ENCODE results near the gene ATP6V1B1.

Gene ATP6V1B1

DNA sequence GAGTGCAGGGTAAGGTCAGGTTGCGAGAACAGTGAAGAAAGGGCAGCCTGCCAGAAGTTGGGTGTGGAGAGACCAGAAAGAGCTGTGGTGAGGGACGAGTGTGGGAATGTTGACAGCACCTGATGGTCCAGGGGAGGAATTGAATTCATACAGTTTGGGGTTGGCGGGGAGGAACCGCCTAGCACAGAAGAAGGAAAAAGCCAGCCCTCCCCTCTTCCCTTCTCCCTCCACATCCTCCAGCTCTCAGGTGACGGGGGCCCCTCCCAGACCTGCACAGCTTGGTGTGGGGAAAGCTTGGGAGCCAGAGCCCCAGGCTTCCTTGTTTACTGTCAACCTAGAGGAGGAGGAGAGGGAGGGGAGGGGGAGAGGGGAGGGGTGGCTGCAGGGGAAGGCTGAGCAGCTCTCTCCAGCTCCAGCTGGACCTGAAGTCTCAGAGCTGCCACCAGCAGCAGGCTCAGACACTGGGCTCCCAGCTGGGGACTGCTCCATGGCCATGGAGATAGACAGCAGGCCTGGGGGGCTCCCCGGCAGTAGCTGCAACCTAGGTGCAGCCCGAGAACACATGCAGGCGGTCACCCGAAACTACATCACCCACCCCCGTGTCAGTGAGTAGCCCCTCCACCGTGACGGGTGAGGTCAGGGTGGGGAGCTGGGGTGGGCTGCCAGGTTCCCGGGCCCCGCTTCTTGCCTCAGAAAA, at the start of gene ATP6V1B1:
ATP6V1B1 (plus strand) TSS at position 433 of the 697 bp plus-strand sequence; CDS start at position 488, 55 bp downstream.
- no peaks in the 10 kb centered on the region for H3K9me3 Mint-ChIP-seq
- intact Hi-C loops (cut with micrococcal nuclease) = no loop called here
- no peak within 1 kb of the TSS for H3K4me3 Mint-ChIP-seq
- H3K4me1 Mint-ChIP-seq (ENCODE audit: low read depth) = peaks cover 5% of the 10 kb centered on the region
- peaks cover 44% of the 10 kb centered on the region for H3K27me3 Mint-ChIP-seq
- no peaks in the 10 kb centered on the region for H3K36me3 Mint-ChIP-seq (ENCODE audit: low read depth)
- no peak within 1 kb of the TSS for H3K27ac Mint-ChIP-seq

DNA sequence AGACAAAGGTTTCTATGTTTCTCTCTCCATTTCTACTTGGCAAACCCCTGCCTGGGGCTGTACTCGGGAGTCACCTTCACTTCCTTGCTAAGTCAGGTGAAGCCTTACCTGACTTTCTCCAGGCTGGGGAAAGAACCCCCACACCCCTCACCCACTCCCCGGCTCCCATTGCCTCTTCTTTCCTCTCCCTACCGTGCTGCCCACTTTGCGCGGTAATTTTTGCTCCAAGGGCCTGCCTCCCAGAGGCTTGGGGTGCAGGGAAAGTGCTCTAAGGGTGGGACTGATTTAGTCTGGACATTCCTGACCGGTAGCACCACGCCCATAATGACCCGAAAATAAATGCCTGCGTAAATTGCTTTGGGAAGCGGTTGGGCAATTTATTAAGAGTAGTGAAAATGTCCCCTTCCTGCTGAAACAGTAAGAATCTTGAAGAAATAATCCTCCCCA, 49.1 kb upstream of the ATP6V1B1 start:
- intact Hi-C loops (cut with micrococcal nuclease) = no loop called here

DNA sequence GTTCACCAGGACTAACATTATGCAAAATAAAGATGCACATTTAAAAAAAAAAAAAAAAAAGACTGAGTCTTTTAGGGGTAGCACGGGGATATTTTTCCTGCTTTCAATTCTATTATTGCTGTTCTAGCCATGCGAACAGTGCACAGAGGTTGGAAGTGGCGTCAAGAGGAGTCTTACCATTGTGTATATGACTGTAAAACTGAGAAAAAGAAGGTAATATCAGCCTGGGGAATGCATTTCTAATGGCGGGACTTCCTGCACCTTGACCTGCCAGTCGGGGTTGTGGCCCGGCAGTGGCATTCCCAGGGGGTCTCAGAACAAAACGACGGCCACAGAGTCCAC, 48.5 kb upstream of the ATP6V1B1 start:
- intact Hi-C loops (cut with micrococcal nuclease) = no loop called here
- no peak overlapping the region for H3K27ac Mint-ChIP-seq
- H3K27me3 Mint-ChIP-seq = peaks cover 88% of the 10 kb centered on the region
- H3K4me1 Mint-ChIP-seq (ENCODE audit: low read depth) = peaks cover 34% of the 10 kb centered on the region
- H3K36me3 Mint-ChIP-seq (ENCODE audit: low read depth) = no peaks in the 10 kb centered on the region
- H3K9me3 Mint-ChIP-seq = no peaks in the 10 kb centered on the region
- H3K4me3 Mint-ChIP-seq = peak overlapping the region; percentile 78

More for the DNA sequence above, 49.1 kb upstream of the ATP6V1B1 start:
- Mint-ChIP-seq H3K9me3 (no peaks in the 10 kb centered on the region), H3K4me3 (no peak overlapping the region), H3K4me1 (ENCODE audit: low read depth) (peaks cover 34% of the 10 kb centered on the region), H3K36me3 (ENCODE audit: low read depth) (no peaks in the 10 kb centered on the region), H3K27me3 (peaks cover 88% of the 10 kb centered on the region), H3K27ac (no peak overlapping the region)

DNA sequence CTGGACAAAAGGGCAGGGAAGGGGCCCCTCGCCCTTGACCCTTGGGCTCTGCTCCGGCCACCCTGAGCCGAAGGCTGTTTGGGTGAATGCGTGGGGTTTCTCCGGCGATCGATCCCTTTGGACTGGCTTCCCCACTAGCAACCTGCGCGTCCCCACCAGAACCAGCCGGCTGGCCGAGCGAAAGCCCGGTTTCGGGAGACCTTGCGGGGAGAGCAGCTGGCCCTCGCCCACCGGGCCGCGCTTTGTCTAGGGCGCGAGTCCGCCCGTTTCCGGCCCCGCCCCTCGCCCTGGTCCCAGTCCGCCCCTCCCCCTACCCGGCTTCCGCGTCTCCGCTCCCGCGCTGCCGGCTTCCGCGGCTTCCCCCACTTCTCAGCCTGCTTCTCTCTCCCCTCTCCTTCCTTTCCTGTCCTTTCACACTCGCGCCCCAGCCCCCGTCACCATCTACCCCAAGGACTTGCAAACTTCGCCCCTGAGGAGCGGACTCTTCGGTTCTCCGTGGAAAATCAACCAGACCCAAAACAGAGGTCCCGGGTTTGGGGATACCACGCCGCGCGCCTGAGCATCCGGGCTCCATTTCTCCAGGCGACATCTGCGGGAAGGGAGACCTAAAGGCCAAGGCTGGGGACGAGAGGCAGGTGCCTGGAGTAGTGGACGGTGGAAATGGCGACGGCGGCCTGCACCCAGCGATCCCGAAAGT, 48.0 kb upstream of the ATP6V1B1 start:
- Mint-ChIP-seq H3K9me3 (no peaks in the 10 kb centered on the region), H3K4me3 (peak overlapping the region; percentile 78), H3K36me3 (ENCODE audit: low read depth) (no peaks in the 10 kb centered on the region), H3K4me1 (ENCODE audit: low read depth) (peaks cover 34% of the 10 kb centered on the region), H3K27me3 (peaks cover 89% of the 10 kb centered on the region), H3K27ac (no peak overlapping the region)
- intact Hi-C loops (cut with micrococcal nuclease) = no loop called here

DNA sequence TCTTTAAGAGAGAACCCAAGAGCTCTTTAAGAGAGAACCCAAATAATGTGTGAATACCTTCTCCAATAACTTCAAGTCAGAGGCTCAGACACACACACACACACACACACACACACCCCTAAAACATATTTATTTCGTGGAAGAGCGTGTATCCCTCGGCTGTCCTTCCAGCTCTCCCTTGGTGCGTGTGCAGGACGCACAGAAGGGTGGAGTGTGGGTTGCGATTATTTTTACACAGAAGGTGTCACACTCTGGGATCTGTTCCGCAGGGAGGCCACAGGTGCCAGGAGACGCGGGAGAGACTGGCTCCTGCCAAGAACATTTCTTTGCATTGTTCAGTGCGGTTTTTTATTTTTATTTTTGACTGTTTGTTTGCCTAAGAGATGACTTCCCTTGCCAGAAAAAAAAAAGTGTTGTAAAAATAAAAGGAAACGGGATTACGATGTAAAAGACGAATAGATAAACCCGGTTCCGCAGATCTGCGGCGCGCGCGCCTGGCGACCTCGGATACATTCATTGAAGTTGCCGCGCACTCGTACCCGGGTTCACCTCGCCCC, 47.3 kb upstream of the ATP6V1B1 start:
- H3K27me3 Mint-ChIP-seq = peaks cover 89% of the 10 kb centered on the region
- H3K9me3 Mint-ChIP-seq = no peaks in the 10 kb centered on the region
- no peak overlapping the region for H3K27ac Mint-ChIP-seq
- intact Hi-C loops (cut with micrococcal nuclease) = no loop called here
- H3K36me3 Mint-ChIP-seq (ENCODE audit: low read depth) = no peaks in the 10 kb centered on the region
- peaks cover 34% of the 10 kb centered on the region for H3K4me1 Mint-ChIP-seq (ENCODE audit: low read depth)
- peak overlapping the region; percentile 78 for H3K4me3 Mint-ChIP-seq

DNA sequence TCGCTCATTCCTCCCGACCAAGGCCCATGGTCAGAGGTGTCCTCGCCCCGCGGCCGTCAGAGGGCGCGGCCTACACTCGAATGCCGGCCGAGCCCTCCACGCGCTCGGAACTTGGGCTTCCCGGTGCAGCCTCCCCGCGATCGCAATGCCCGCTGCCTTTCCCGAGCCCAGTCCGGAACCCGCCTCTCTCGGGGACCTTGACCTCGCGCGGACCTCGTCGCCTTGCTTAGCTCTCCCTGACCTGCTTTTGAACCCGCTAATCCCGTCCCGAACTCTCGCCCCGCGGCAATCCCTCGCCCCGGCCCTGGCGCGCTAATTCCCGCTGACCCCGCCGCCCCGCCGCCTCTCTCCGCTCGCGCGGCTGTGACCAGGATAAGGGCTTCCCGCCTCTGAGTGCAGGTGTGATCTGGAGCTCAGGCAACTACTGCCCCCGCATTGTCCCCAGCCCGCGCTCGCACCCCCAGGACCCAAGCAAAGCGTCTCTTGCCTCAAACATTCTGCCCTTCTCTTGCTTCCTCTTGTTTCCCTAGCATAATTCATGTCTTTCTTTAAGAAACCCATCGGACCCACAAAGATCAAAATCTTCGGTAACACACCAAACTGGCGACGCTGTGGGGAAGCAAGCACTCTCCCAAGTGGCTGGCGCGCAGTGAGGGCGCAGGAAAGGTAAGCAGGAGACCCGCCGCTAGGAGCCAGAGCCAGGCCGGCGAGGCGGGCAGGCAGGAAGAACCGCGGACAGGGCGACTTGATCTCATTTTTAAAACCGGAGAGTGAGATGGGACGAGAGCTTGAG, 46.6 kb upstream of the ATP6V1B1 start:
- Mint-ChIP-seq H3K36me3 (ENCODE audit: low read depth) (no peaks in the 10 kb centered on the region), H3K27ac (no peak overlapping the region), H3K27me3 (peaks cover 90% of the 10 kb centered on the region), H3K4me3 (peak overlapping the region; percentile 66), H3K4me1 (ENCODE audit: low read depth) (peaks cover 34% of the 10 kb centered on the region), H3K9me3 (no peaks in the 10 kb centered on the region)
- intact Hi-C loops (cut with micrococcal nuclease) = no loop called here

DNA sequence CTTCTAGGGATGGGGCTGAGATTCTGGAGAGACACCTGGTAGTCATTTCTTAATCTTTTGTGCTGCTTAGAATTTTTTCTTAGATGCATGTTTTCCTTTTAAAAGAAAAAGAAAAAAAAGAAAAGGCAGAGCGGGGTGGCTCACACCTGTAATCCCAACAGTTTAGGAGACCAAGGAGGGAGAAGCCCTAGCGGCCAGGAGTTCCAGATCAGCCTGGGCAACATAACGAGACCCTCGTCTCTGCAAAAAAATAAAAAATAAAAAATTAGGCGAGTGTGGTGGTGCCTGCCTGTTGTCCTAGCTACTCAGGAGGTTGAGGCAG, 46.0 kb upstream of the ATP6V1B1 start:
- Mint-ChIP-seq H3K4me1 (ENCODE audit: low read depth) (peaks cover 34% of the 10 kb centered on the region), H3K9me3 (no peaks in the 10 kb centered on the region), H3K36me3 (ENCODE audit: low read depth) (no peaks in the 10 kb centered on the region), H3K4me3 (no peak overlapping the region), H3K27me3 (peaks cover 91% of the 10 kb centered on the region), H3K27ac (no peak overlapping the region)
- intact Hi-C loops (cut with micrococcal nuclease) = no loop called here

DNA sequence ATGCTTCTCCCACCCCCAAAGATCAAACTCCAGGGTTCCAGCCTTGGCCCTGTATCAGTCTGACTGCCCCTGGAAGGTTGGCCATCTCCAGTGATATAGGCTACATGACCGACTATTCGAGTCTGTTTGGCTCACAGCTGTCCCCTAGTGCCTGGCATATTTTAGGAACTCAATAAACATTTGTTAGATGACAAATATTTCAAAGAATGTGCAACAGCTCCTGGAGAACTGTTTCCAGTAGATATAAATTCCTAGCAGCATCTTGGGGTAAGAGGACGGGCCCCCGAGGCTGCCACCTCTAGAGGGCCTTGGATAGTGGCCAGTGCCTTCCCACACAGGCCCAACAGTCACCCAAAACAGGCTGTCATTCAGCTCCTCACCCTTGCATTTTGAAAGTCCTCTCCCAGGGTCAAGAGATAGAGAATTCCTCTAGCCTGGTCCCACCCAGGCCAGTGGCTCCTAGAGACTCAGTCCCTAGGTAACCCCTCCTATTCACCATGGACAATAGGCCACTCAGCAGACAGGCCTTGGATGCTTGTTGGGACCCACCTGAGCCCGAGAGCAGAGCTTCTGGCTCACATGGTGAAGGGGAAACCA, 45.1 kb upstream of the ATP6V1B1 start:
- intact Hi-C loops (cut with micrococcal nuclease) = no loop called here
- H3K36me3 Mint-ChIP-seq (ENCODE audit: low read depth) = no peaks in the 10 kb centered on the region
- no peak overlapping the region for H3K4me3 Mint-ChIP-seq
- no peaks in the 10 kb centered on the region for H3K9me3 Mint-ChIP-seq
- H3K4me1 Mint-ChIP-seq (ENCODE audit: low read depth) = peaks cover 34% of the 10 kb centered on the region
- no peak overlapping the region for H3K27ac Mint-ChIP-seq
- peaks cover 93% of the 10 kb centered on the region for H3K27me3 Mint-ChIP-seq

DNA sequence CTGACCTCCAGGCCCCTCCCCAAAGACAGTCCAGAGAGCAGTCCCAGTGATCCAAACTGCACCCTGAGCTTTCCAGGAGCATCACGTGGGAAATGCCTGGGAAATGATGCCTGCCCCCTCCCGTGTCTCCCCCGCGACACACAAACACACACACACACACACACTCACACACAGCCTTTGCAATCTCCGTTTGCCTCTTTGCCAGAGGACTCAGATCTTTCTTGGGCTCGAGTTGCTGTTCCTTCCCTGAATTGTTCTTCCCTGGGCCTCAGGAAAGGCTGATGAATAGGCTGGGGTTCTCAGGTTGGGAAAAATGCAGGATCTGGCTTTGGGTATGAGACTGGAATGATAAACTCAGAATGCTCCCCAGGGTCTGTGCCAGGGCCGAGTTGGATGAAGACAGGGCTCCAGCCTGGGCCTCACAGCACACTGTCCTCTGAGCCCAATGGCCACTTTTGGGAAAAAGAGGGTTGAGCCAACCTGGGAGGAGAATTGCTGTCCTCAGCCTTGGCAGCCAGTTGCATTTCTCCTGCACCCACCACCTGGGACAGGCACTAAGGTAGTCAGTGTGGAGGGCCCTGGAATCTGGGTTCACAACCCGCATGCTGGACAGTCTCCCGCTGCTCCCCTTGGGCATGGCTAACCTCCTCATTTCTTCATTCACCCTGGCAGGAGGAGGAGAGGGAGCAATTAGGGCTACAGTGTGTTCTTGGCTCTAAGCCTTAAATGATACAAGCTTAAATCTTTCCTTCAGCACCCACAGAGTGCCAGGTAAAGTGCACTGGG, 43.9 kb upstream of the ATP6V1B1 start:
- Mint-ChIP-seq H3K4me1 (ENCODE audit: low read depth) (peaks cover 37% of the 10 kb centered on the region), H3K27ac (no peak overlapping the region), H3K36me3 (ENCODE audit: low read depth) (no peaks in the 10 kb centered on the region), H3K27me3 (peaks cover 99% of the 10 kb centered on the region), H3K9me3 (no peaks in the 10 kb centered on the region), H3K4me3 (no peak overlapping the region)
- intact Hi-C loops (cut with micrococcal nuclease) = no loop called here

DNA sequence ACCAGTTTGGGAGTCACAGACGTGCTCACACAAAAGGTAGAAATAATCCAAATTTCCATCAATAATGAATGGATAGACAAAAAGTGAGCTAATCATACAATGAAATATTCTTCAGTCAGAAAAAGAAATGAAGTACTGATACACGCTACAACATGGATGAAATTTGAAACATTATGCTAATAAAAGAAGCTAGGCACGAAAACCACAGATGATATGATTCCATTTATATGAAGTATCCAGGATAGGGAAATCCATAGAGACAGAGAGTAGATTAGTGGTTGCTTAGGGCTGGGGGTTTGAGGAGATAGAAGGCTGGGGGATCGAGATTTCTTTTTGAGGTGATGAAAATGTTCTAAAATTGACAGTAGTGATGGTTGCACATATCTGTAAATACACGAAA, 43.0 kb upstream of the ATP6V1B1 start:
- H3K4me1 Mint-ChIP-seq (ENCODE audit: low read depth) = peaks cover 37% of the 10 kb centered on the region
- H3K36me3 Mint-ChIP-seq (ENCODE audit: low read depth) = no peaks in the 10 kb centered on the region
- no peaks in the 10 kb centered on the region for H3K9me3 Mint-ChIP-seq
- peaks cover 99% of the 10 kb centered on the region for H3K27me3 Mint-ChIP-seq
- intact Hi-C loops (cut with micrococcal nuclease) = no loop called here
- no peak overlapping the region for H3K27ac Mint-ChIP-seq
- no peak overlapping the region for H3K4me3 Mint-ChIP-seq

DNA sequence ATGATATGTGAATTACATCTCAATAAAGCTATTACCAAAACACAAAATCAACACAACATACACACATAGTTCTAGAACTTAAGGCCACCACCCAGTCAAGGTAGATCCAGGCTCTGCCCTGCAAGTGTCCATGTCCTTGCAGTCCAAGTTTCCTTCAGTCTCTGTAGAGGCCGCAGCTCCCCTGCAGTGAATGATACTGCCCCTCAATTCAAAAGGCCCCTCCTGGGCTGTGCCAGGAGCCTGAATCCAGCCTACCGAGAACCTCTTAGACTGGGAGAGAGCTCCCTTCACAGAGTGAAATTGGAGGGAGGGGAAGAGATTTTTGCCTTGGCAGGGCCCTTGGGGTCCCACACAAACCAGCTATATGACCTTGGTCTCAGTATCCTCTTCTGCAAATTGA, 42.5 kb upstream of the ATP6V1B1 start:
- H3K36me3 Mint-ChIP-seq (ENCODE audit: low read depth) = no peaks in the 10 kb centered on the region
- H3K9me3 Mint-ChIP-seq = no peaks in the 10 kb centered on the region
- intact Hi-C loops (cut with micrococcal nuclease) = no loop called here
- no peak overlapping the region for H3K4me3 Mint-ChIP-seq
- H3K27ac Mint-ChIP-seq = no peak overlapping the region
- H3K4me1 Mint-ChIP-seq (ENCODE audit: low read depth) = peaks cover 35% of the 10 kb centered on the region
- peaks cover 99% of the 10 kb centered on the region for H3K27me3 Mint-ChIP-seq

DNA sequence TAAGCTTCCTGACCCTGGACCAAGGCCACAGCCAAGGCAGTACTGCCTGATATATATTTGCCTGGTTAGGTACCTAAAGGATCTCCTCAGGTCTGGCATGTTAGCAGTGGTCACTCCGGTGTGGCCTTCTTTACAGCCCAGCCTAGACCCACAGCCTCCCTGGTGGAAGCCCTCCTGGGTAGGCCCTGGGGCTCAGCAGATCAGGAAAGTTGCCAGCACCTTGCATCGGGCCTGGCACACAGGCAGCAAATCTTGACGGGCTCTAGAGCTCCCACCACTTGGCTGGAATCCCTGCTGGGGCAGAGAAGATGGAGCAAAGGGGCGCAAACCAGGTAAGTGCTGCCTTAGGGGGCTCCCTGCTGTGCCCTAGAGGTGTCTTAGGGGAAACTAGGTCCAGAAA, 40.9 kb upstream of the ATP6V1B1 start:
- H3K36me3 Mint-ChIP-seq (ENCODE audit: low read depth) = no peaks in the 10 kb centered on the region
- peaks cover 99% of the 10 kb centered on the region for H3K27me3 Mint-ChIP-seq
- H3K27ac Mint-ChIP-seq = no peak overlapping the region
- H3K9me3 Mint-ChIP-seq = no peaks in the 10 kb centered on the region
- H3K4me1 Mint-ChIP-seq (ENCODE audit: low read depth) = peaks cover 31% of the 10 kb centered on the region
- intact Hi-C loops (cut with micrococcal nuclease) = no loop called here
- no peak overlapping the region for H3K4me3 Mint-ChIP-seq

DNA sequence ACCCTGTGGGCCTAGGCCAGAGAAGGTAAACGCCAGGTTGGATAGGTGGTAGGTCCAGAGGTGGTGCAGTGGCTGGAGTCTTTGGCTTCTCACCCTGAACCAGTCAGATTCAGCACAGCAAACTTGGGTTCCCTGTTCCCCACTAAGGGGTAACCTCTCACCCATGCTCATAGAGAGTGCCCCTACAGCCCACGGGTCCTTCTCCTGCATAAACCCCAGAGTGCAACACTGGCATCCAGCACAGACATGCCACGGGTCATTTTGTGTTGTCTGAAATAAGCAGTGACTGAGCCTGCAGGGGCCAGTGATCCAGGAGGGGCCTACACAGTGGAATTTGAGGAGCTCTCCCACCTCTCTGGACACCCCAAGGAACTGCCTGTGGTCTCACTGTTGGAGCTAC, 40.5 kb upstream of the ATP6V1B1 start:
- Mint-ChIP-seq H3K4me1 (ENCODE audit: low read depth) (peaks cover 36% of the 10 kb centered on the region), H3K27me3 (peaks cover 98% of the 10 kb centered on the region), H3K9me3 (no peaks in the 10 kb centered on the region), H3K4me3 (no peak overlapping the region), H3K36me3 (ENCODE audit: low read depth) (no peaks in the 10 kb centered on the region), H3K27ac (no peak overlapping the region)
- intact Hi-C loops (cut with micrococcal nuclease) = no loop called here
